ENCODE measurements around the gene TMPRSS6. TPM values are rescaled to one million over a fixed set of nuclear protein-coding genes. Genes with fewer than 3 reads are reported as not detected.

TMPRSS6 gene
- total RNA-seq, 1 donor from 2014 or later = 7.6 TPM

GRCh38 chr22:37054600-37055365, 54.7 kb downstream of the TMPRSS6 start:
- Mint-ChIP-seq H3K9me3 (no peaks in the 10 kb centered on the region), H3K4me1 (ENCODE audit: unreplicated experiment) (peaks cover 12% of the 10 kb centered on the region), H3K27me3 (no peaks in the 10 kb centered on the region), H3K4me3 (no peak overlapping the region), H3K27ac (no peak overlapping the region), H3K36me3 (no peaks in the 10 kb centered on the region)
- no peak for DNase-seq (ENCODE audit: extremely low spot score, unreplicated experiment)
- TF ChIP-seq CTCF (conservative IDR thresholded peaks at IDR 0.05) = no peak

DNA sequence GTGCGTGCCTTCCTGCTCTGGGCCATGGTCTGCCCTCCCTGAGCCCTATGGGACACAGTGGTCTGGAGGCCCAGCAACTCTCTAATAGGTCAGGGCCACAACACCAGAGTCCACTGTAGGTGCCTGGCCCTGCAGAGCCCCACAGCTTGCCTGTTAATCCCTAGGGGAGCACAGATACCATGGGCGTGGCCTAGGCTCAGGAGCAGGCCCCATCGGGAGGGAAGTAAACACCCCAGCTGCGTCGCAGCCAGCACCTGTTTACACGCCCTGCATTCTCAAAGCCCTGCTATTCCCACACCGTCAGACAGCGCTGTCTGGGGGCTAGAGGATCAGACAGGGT, 55.5 kb downstream of the TMPRSS6 start:
- Mint-ChIP-seq H3K4me3 (peak overlapping the region; percentile 66), H3K27me3 (no peaks in the 10 kb centered on the region), H3K4me1 (ENCODE audit: unreplicated experiment) (peaks cover 12% of the 10 kb centered on the region), H3K36me3 (no peaks in the 10 kb centered on the region), H3K27ac (no peak overlapping the region), H3K9me3 (no peaks in the 10 kb centered on the region)
- TF ChIP-seq CTCF (conservative IDR thresholded peaks at IDR 0.05) = no peak
- no peak for DNase-seq (ENCODE audit: extremely low spot score, unreplicated experiment)

DNA sequence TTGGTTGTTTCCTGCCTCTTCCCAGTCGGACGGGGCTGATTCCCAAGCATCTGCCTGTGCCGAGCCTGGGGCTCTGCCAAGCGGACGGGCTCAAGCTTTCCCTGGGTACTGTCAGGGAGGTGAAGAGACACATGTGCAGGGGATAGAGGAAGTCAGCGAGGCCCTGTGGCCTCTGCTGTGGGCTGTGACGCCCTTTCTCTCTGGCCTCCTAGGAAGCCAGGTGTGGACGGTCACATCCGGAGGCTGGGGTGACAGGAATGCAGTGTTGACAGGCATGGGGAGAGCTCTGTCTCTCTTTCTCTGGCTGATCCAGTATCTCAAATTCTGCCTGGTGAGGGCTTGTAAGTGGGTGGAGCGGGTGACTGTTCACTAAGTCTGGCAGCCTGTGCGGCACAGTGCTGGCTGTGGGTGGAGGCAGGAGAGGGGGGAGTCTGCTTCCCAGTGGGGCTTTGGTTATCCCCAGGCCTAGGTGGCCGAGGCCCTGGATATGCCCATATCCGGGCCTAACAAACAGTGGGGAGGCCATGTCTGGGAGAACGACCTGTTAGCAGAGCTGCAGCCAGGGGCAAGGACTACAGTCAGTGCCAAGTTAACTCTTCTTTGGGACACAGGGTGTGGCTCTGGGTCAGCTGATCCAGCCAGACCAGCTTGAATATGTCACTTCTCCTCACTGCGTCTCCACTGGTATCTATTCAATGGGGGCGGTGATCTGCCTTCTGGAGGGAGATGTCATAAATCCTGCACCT, 56.0 kb downstream of the TMPRSS6 start:
- no peaks in the 10 kb centered on the region for H3K27me3 Mint-ChIP-seq
- H3K9me3 Mint-ChIP-seq = no peaks in the 10 kb centered on the region
- H3K4me1 Mint-ChIP-seq (ENCODE audit: unreplicated experiment) = peaks cover 12% of the 10 kb centered on the region
- TF ChIP-seq CTCF (conservative IDR thresholded peaks at IDR 0.05) = no peak
- H3K36me3 Mint-ChIP-seq = no peaks in the 10 kb centered on the region
- DNase-seq (ENCODE audit: extremely low spot score, unreplicated experiment) = peak; percentile 58
- H3K4me3 Mint-ChIP-seq = peak overlapping the region; percentile 87
- H3K27ac Mint-ChIP-seq = no peak overlapping the region

DNA sequence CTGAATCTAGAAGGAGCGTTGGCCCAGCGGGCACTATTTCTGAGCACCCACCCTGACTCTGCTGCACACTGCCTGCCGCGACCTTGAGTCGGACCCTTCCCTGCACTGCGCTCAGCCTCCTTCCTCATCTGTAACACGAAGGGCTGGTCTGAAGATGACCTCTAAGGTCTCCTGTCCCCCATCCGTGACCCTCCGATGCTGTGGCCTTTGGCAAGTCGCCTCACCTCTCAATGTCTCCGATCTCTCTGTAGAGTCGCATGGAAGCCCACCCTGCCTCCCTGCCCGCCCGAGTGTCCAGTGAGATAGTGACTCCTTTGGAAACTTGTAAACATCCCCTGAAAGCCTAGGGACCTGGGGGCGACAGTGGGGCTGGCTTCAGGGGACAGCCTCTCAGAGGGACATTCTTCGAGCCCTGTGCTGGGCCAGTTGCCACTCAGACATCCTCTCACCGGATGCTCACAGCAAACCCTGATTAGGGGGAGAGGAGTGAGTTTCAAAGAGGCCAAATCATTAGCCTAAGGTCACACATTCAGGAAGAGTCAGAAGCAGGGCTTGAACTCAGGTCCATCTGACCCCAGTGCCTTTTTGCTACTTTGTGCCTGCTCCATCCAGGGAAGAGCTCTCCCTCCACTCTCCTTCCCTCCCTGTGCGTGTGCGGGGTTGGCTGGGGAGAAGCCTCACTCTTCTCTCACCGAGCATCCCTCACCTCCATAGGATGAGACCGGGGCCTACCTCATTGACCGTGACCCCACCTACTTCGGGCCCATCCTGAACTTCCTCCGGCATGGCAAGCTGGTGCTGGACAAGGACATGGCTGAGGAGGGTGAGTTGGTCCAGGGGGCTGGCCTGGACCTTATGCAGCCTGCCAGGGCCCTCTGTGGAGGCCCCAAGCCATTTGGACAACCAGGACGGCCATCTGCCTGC, 56.9 kb downstream of the TMPRSS6 start:
- H3K4me3 Mint-ChIP-seq = peak overlapping the region; percentile 87
- TF ChIP-seq CTCF (conservative IDR thresholded peaks at IDR 0.05) = no peak
- peak; percentile 62 for DNase-seq (ENCODE audit: extremely low spot score, unreplicated experiment)
- no peaks in the 10 kb centered on the region for H3K27me3 Mint-ChIP-seq
- peaks cover 12% of the 10 kb centered on the region for H3K4me1 Mint-ChIP-seq (ENCODE audit: unreplicated experiment)
- H3K27ac Mint-ChIP-seq = peak overlapping the region; percentile 44
- H3K36me3 Mint-ChIP-seq = no peaks in the 10 kb centered on the region
- H3K9me3 Mint-ChIP-seq = no peaks in the 10 kb centered on the region
